ENCODE data around the gene XG.
A peak's percentile ranks its signal among the peaks of the same experiment; 100 is the strongest.
"Not testable (repeated sequence)": the region's sequence is repeated elsewhere in the genome, so short reads cannot be mapped to it uniquely, and the experiment has no call there.

XG gene

DNA sequence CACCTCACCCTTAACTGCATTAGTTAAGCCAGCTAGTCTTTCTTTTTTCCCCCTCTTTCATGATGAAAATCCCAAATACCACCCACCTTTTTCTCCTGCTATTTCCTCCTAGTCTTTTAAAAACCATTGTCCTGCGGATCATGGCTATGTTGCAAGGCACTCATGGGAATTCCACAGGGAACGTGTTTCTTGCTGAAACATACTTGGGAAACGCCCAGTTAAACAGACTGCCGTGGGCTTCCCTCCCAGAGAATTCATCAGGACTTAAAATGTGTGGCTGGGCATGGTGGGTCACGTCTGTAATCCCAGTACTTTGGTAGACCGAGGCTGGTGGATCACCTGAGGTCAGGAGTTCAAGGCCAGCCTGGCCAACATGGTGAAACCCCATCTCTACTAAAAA, 32.2 kb downstream of the XG start:
- ChIA-PET CTCF (no interaction called here), POLR2A (no interaction called here)
- 94% methylated on average over 3 of the region's 6 CpGs for WGBS (ENCODE audit: insufficient coverage)
- H3K27ac ChIP-seq (ENCODE audit: insufficient read depth in 1 of 2, low read depth in 1 of 2, low read length in 2 of 2, poor library complexity in 1 of 2, severe bottlenecking in 2 of 2), result no peak overlapping the region
- DNase-seq, result no peak
- H3K9me3 ChIP-seq (ENCODE audit: control extremely low read depth in 1 of 5, control insufficient read depth in 4 of 5, insufficient read depth in 2 of 5, low read depth in 1 of 5, low read length in 4 of 5), result no peaks in the 10 kb centered on the region
- H3K36me3 ChIP-seq (ENCODE audit: control insufficient read depth in 4 of 4, insufficient read depth in 4 of 4, low read length in 3 of 4), result no peaks in the 10 kb centered on the region
- no peak overlapping the region for H3K4me3 ChIP-seq (ENCODE audit: control insufficient read depth in 1 of 7, extremely low read depth in 1 of 7, insufficient read depth in 4 of 7, low read depth in 2 of 7, low read length in 6 of 7)
- H3K27me3 ChIP-seq (replicated peaks in 2 of 5; ENCODE audit: control insufficient read depth in 4 of 5, insufficient read depth in 5 of 5, low read length in 4 of 5), result no peaks in the 10 kb centered on the region
- H3K4me1 ChIP-seq (ENCODE audit: control extremely low read depth in 1 of 4, control insufficient read depth in 4 of 4, insufficient read depth in 4 of 4, low read length in 3 of 4), result peaks cover 0 to 3% (median 0%) of the 10 kb centered on the region in 4 experiments

DNA sequence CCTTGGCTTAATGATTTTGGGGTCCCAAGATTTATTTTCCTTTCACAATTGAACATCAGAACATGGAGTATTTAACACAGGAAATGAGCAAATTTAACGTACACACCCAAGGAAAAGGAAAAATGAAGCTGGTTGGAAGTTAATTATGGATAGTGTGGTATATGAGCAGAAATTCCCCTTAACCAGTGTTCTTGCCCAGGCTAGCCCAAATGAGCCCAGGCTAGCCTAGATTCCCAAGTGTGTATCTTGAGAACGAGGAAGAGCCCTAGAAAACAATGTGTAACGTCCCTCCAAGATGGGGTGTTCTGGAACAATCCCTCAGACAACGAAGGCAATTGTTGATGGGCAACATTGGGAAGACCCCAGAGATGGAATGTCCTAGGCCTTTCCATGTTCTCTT, 33.7 kb downstream of the XG start:
- 86% methylated on average over 4 of the region's 4 CpGs for WGBS (ENCODE audit: insufficient coverage)
- POLR2A ChIA-PET, result no interaction called here

DNA sequence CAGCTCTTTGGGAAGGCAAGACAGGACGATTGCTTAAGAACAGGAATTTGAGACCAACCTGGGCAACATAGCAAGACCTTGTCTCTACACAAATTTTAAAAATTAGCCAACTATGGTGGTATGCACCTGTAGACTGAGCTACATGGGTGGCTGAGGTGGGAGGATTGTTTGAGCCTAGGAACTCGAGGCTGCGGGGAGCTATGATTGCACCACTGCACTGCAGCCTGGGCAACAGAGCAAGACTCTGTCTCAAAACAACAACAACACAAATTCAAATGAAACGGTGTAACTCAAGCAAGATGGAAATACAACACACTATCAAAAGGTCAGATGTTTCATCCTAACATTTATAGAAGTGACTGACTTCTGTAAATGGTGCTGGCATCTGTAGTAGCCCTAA, 37.1 kb downstream of the XG start:
- Histone ChIP-seq H3K9me3 (ENCODE audit: control extremely low read depth in 1 of 5, control insufficient read depth in 4 of 5, insufficient read depth in 2 of 5, low read depth in 1 of 5, low read length in 4 of 5) (no peaks in the 10 kb centered on the region), H3K4me3 (ENCODE audit: control insufficient read depth in 1 of 7, extremely low read depth in 1 of 7, insufficient read depth in 4 of 7, low read depth in 2 of 7, low read length in 6 of 7) (no peak overlapping the region), H3K36me3 (ENCODE audit: control insufficient read depth in 4 of 4, insufficient read depth in 4 of 4, low read length in 3 of 4) (no peaks in the 10 kb centered on the region), H3K4me1 (ENCODE audit: control extremely low read depth in 1 of 4, control insufficient read depth in 4 of 4, insufficient read depth in 4 of 4, low read length in 3 of 4) (no peaks in the 10 kb centered on the region), H3K27me3 (replicated peaks in 2 of 5; ENCODE audit: control insufficient read depth in 4 of 5, insufficient read depth in 5 of 5, low read length in 4 of 5) (no peaks in the 10 kb centered on the region), H3K27ac (ENCODE audit: insufficient read depth in 1 of 2, low read depth in 1 of 2, low read length in 2 of 2, poor library complexity in 1 of 2, severe bottlenecking in 2 of 2) (no peak overlapping the region)
- ChIA-PET CTCF (no interaction called here), POLR2A (no interaction called here)
- no peak for DNase-seq
- no CpG with 5 or more reads among the region's 4 CpGs for WGBS (ENCODE audit: insufficient coverage)

More for the DNA sequence above, 33.7 kb downstream of the XG start:
- DNase-seq, result no peak
- CTCF ChIA-PET, result no interaction called here
- no peak overlapping the region for H3K4me3 ChIP-seq (ENCODE audit: control insufficient read depth in 1 of 7, extremely low read depth in 1 of 7, insufficient read depth in 4 of 7, low read depth in 2 of 7, low read length in 6 of 7)
- H3K9me3 ChIP-seq (ENCODE audit: control extremely low read depth in 1 of 5, control insufficient read depth in 4 of 5, insufficient read depth in 2 of 5, low read depth in 1 of 5, low read length in 4 of 5), result no peaks in the 10 kb centered on the region
- H3K4me1 ChIP-seq (ENCODE audit: control extremely low read depth in 1 of 4, control insufficient read depth in 4 of 4, insufficient read depth in 4 of 4, low read length in 3 of 4), result peaks cover 0 to 3% (median 0%) of the 10 kb centered on the region in 4 experiments
- no peaks in the 10 kb centered on the region for H3K36me3 ChIP-seq (ENCODE audit: control insufficient read depth in 4 of 4, insufficient read depth in 4 of 4, low read length in 3 of 4)
- no peak overlapping the region for H3K27ac ChIP-seq (ENCODE audit: insufficient read depth in 1 of 2, low read depth in 1 of 2, low read length in 2 of 2, poor library complexity in 1 of 2, severe bottlenecking in 2 of 2)
- no peaks in the 10 kb centered on the region for H3K27me3 ChIP-seq (replicated peaks in 2 of 5; ENCODE audit: control insufficient read depth in 4 of 5, insufficient read depth in 5 of 5, low read length in 4 of 5)

DNA sequence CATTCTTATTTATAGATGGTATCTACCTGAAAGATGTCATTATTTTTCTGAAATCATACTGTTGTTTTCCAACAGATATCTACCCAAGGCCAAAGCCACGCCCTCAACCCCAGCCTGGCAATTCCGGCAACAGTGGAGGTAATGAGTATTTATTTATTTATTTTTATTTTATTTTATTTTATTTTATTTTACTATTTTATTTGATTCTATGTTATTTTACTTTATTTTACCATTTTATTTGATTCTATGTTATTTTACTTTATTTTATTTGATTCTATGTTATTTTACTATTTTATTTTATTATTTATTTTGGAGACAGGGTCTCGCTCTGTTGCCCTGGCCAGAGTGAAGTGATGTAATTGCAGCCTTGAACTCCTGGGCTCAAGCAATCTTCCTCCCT, 37.7 kb downstream of the XG start:
- H3K9me3 ChIP-seq (ENCODE audit: control extremely low read depth in 1 of 5, control insufficient read depth in 4 of 5, insufficient read depth in 2 of 5, low read depth in 1 of 5, low read length in 4 of 5), result no peaks in the 10 kb centered on the region
- ChIA-PET POLR2A (no interaction called here), CTCF (no interaction called here)
- no peaks in the 10 kb centered on the region for H3K4me1 ChIP-seq (ENCODE audit: control extremely low read depth in 1 of 4, control insufficient read depth in 4 of 4, insufficient read depth in 4 of 4, low read length in 3 of 4)
- no peaks in the 10 kb centered on the region for H3K27me3 ChIP-seq (replicated peaks in 2 of 5; ENCODE audit: control insufficient read depth in 4 of 5, insufficient read depth in 5 of 5, low read length in 4 of 5)
- no peak overlapping the region for H3K27ac ChIP-seq (ENCODE audit: insufficient read depth in 1 of 2, low read depth in 1 of 2, low read length in 2 of 2, poor library complexity in 1 of 2, severe bottlenecking in 2 of 2)
- no CpG with 5 or more reads among the region's 3 CpGs for WGBS (ENCODE audit: insufficient coverage)
- no peak overlapping the region for H3K4me3 ChIP-seq (ENCODE audit: control insufficient read depth in 1 of 7, extremely low read depth in 1 of 7, insufficient read depth in 4 of 7, low read depth in 2 of 7, low read length in 6 of 7)
- no peaks in the 10 kb centered on the region for H3K36me3 ChIP-seq (ENCODE audit: control insufficient read depth in 4 of 4, insufficient read depth in 4 of 4, low read length in 3 of 4)
- DNase-seq, result no peak

DNA sequence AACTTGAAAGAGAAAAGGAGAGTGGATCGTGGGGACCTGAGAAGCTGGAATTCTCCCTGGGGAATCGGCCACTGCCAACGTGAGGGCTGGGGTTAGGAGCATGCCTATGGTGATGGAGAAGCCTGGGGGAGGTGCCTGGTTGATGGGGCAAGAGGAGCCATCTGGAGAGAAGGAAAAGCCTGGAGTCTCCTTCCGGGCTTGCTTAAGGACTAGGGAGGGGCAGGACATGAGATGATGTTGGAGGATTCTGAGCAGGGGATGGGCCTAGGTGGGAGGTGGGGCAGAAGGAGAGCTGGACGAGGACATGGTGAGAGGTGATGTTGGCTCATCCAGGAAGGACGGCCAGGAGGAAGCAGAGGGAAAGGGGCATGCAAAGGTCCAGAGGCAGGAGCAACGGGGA, 41.9 kb downstream of the XG start:
- Histone ChIP-seq H3K27ac (ENCODE audit: insufficient read depth in 1 of 2, low read depth in 1 of 2, low read length in 2 of 2, poor library complexity in 1 of 2, severe bottlenecking in 2 of 2) (no peak overlapping the region), H3K4me3 (ENCODE audit: control insufficient read depth in 1 of 7, extremely low read depth in 1 of 7, insufficient read depth in 4 of 7, low read depth in 2 of 7, low read length in 6 of 7) (no peak overlapping the region), H3K4me1 (ENCODE audit: control extremely low read depth in 1 of 4, control insufficient read depth in 4 of 4, insufficient read depth in 4 of 4, low read length in 3 of 4) (peaks cover 0 to 5% (median 0%) of the 10 kb centered on the region in 4 experiments), H3K36me3 (ENCODE audit: control insufficient read depth in 4 of 4, insufficient read depth in 4 of 4, low read length in 3 of 4) (no peaks in the 10 kb centered on the region), H3K27me3 (replicated peaks in 2 of 5; ENCODE audit: control insufficient read depth in 4 of 5, insufficient read depth in 5 of 5, low read length in 4 of 5) (no peaks in the 10 kb centered on the region), H3K9me3 (ENCODE audit: control extremely low read depth in 1 of 5, control insufficient read depth in 4 of 5, insufficient read depth in 2 of 5, low read depth in 1 of 5, low read length in 4 of 5) (no peaks in the 10 kb centered on the region)
- WGBS (ENCODE audit: insufficient coverage), result 75% methylated on average over 7 of the region's 7 CpGs
- POLR2A ChIA-PET, result no interaction called here
- no peak for DNase-seq
- CTCF ChIA-PET, result no interaction called here

DNA sequence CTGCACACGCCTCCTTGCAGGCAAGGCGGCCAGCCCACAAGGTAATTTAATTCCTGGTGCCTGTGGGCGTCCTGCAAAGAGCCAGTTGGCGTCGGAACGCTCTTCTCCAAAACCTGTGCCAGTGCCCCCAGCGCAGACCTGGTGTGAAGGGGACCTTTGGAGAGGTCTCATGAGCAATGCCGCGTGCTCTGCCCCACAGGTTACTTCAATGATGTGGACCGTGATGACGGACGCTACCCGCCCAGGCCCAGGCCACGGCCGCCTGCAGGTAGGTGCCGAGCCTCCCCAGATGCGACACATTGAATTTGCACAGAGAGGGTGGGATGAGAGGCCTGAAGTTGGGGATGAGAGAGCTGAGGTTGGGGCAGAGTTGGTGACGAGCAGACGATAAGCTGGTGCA, 42.5 kb downstream of the XG start:
- no peak for DNase-seq
- no peaks in the 10 kb centered on the region for H3K36me3 ChIP-seq (ENCODE audit: control insufficient read depth in 4 of 4, insufficient read depth in 4 of 4, low read length in 3 of 4)
- over 99% methylated on average over 17 of the region's 19 CpGs for WGBS (ENCODE audit: insufficient coverage)
- H3K27ac ChIP-seq (ENCODE audit: insufficient read depth in 1 of 2, low read depth in 1 of 2, low read length in 2 of 2, poor library complexity in 1 of 2, severe bottlenecking in 2 of 2), result no peak overlapping the region
- no peak overlapping the region for H3K4me3 ChIP-seq (ENCODE audit: control insufficient read depth in 1 of 7, extremely low read depth in 1 of 7, insufficient read depth in 4 of 7, low read depth in 2 of 7, low read length in 6 of 7)
- H3K4me1 ChIP-seq (ENCODE audit: control extremely low read depth in 1 of 4, control insufficient read depth in 4 of 4, insufficient read depth in 4 of 4, low read length in 3 of 4), result peaks cover 0 to 5% (median 0%) of the 10 kb centered on the region in 4 experiments
- CTCF ChIA-PET, result no interaction called here
- H3K9me3 ChIP-seq (ENCODE audit: control extremely low read depth in 1 of 5, control insufficient read depth in 4 of 5, insufficient read depth in 2 of 5, low read depth in 1 of 5, low read length in 4 of 5), result no peaks in the 10 kb centered on the region
- H3K27me3 ChIP-seq (replicated peaks in 2 of 5; ENCODE audit: control insufficient read depth in 4 of 5, insufficient read depth in 5 of 5, low read length in 4 of 5), result no peaks in the 10 kb centered on the region
- POLR2A ChIA-PET, result no interaction called here

DNA sequence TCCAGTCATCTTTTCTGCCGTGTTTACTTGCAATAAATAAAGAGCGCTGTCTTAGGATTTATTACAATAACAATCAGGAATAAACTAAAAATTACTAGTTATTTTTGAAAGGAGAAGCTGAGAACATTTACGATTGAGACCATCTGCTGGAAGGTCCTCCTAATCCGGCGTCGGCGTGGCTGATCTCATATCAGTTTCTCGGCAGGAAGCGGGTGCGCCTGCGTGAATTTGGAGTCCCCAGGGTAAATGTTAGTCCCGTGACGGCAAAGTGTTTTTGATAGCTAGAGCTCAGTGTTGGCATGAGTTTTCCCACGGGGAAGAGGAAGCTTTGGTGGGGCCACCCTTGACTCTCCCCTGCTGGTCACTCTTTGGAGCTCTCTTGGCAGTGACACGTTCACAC, 45.0 kb downstream of the XG start:
- H3K9me3 ChIP-seq (ENCODE audit: control extremely low read depth in 1 of 5, control insufficient read depth in 4 of 5, insufficient read depth in 2 of 5, low read depth in 1 of 5, low read length in 4 of 5); H3K27ac ChIP-seq (ENCODE audit: insufficient read depth in 1 of 2, low read depth in 1 of 2, low read length in 2 of 2, poor library complexity in 1 of 2, severe bottlenecking in 2 of 2); POLR2A ChIA-PET; CTCF ChIA-PET; H3K27me3 ChIP-seq (replicated peaks in 2 of 5; ENCODE audit: control insufficient read depth in 4 of 5, insufficient read depth in 5 of 5, low read length in 4 of 5); H3K4me1 ChIP-seq (ENCODE audit: control extremely low read depth in 1 of 4, control insufficient read depth in 4 of 4, insufficient read depth in 4 of 4, low read length in 3 of 4); H3K36me3 ChIP-seq (ENCODE audit: control insufficient read depth in 4 of 4, insufficient read depth in 4 of 4, low read length in 3 of 4): not testable (repeated sequence)
- DNase-seq, result peak in 2 of 3 donors; percentile 37 to 61
- H3K4me3 ChIP-seq (ENCODE audit: control insufficient read depth in 1 of 7, extremely low read depth in 1 of 7, insufficient read depth in 4 of 7, low read depth in 2 of 7, low read length in 6 of 7), result peak overlapping the region in 1 of 7 experiments; percentile 16
- 32% methylated on average over 8 of the region's 15 CpGs for WGBS (ENCODE audit: insufficient coverage)
